Esophagus muscularis mucosa (tissue), 4 donors: ENCODE measurements around the gene PLEKHM3.

ENCODE experiments used
- CTCF ChIP-seq, 3 experiments: fragments of 200-600 bp in 2 of 3; fragments of 450-650 bp in 1 of 3; sonication (generic) in 2 of 3; IDR thresholded peaks; one replicate each; pipeline ENCODE4 v1.5.1; 2017 to 2019; ENCODE audit warnings: antibody characterized with exemption in 3 of 3, mild to moderate bottlenecking in 2 of 3, moderate library complexity in 1 of 3
- EP300 ChIP-seq: sonication (generic); formaldehyde crosslinking; IDR thresholded peaks from one replicate; pipeline ENCODE4 v1.6.1; 2017; ENCODE audit warnings: antibody characterized with exemption
- POLR2A ChIP-seq: fragments of 450-650 bp; IDR thresholded peaks from one replicate; pipeline ENCODE4 v1.6.1; 2017; ENCODE audit warnings: antibody characterized with exemption, moderate library complexity, mild to moderate bottlenecking, low read depth

- TF ChIP-seq CTCF (IDR thresholded peaks at IDR 0.05): no peak
- no peak for TF ChIP-seq EP300
- TF ChIP-seq POLR2A: no peak
Observed at GRCh38 chr2:207901829-207902228, 123.5 kb downstream of the PLEKHM3 start.
